Left ventricle myocardium inferior (tissue), 1 donor: Measurements from ENCODE around the gene SPTBN4. TPM values are rescaled to one million over a fixed set of nuclear protein-coding genes. Genes with fewer than 3 reads are reported as not detected.
"Not testable (repeated sequence)": the region's sequence is repeated elsewhere in the genome, so short reads cannot be mapped to it uniquely, and the experiment has no call there.

Source experiments
- DNase-seq: peaks from one replicate; pipeline ENCODE4 v3.0.0-alpha.2; 2020
- H3K27ac ChIP-seq: fragments of 200-600 bp; replicated peaks from 2 replicates; pipeline ENCODE4 v1.8.0; 2021
- H3K27me3 ChIP-seq: fragments of 200-600 bp; 2 replicates; pipeline ENCODE4 v1.8.0; 2021; ENCODE audit warnings: low read depth
- H3K36me3 ChIP-seq: fragments of 200-600 bp; 2 replicates; pipeline ENCODE4 v1.8.0; 2021
- H3K4me1 ChIP-seq: fragments of 200-600 bp; 2 replicates; pipeline ENCODE4 v1.8.0; 2021
- H3K4me3 ChIP-seq: fragments of 200-600 bp; 2 replicates; pipeline ENCODE4 v1.8.0; 2021; ENCODE audit warnings: mild to moderate bottlenecking, moderate library complexity
- H3K9me3 ChIP-seq: fragments of 200-600 bp; replicated peaks from 2 replicates; pipeline ENCODE4 v1.8.0; 2021
- CTCF ChIP-seq: fragments of 200-600 bp; IDR thresholded peaks from 2 replicates; pipeline ENCODE4 v1.8.0; 2021; ENCODE audit warnings: antibody characterized with exemption, mild to moderate bottlenecking, borderline replicate concordance
- intact Hi-C: fragments of 100-400 bp; cut with micrococcal nuclease; formaldehyde crosslinking; loops from one replicate; pipeline ENCODE4 v1.11.0; 2022
- total RNA-seq: library from RNA; stranded (reverse); fragmentation: NEBNext Ultra II Directional; extraction: Animal tissue kit (Norgen Biotek cat#: 25700); gene quantifications from one replicate; pipeline ENCODE4 v1.2.1, GENCODE V29; 2021
- donor health status: DM: no; HTN: yes; CAD: no; lungs with severe emphysema.

SPTBN4 gene
- total RNA-seq, 1 donor from 2014 or later, result 6.1 TPM

DNA sequence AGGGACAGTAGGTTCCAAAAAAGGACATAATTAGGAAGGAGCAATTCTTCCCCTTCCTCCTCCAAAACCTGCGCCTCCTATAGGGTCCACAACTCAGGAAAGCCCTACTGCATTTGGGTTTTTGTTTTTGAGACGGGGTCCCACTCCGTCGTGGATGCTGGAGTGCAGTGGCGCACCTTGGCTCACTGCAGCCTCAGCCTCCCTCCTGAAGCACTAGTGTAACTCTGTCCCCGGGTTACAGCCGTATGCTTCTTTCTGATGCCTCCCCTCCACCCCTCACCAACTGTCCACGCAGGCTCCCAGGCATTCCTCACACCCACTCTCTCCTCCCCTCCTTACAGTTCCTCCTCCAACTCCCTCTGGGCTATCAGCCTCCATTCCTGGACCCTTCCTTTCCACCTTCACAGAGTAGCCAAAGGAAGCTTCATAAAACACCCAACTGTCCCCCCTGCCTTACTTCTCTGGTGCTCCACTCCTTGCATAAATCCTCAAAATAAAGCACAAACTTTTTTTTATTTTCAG, 20.5 kb upstream of the SPTBN4 start:
- TF ChIP-seq CTCF, result no peak
- Histone ChIP-seq H3K27me3 (no peaks in the 10 kb centered on the region), H3K4me3 (no peak overlapping the region), H3K4me1 (peaks cover 31% of the 10 kb centered on the region), H3K9me3 (no peaks in the 10 kb centered on the region), H3K36me3 (peaks cover 46% of the 10 kb centered on the region), H3K27ac (no peak overlapping the region)
- DNase-seq, result no peak
- intact Hi-C loops, result no loop called here

DNA sequence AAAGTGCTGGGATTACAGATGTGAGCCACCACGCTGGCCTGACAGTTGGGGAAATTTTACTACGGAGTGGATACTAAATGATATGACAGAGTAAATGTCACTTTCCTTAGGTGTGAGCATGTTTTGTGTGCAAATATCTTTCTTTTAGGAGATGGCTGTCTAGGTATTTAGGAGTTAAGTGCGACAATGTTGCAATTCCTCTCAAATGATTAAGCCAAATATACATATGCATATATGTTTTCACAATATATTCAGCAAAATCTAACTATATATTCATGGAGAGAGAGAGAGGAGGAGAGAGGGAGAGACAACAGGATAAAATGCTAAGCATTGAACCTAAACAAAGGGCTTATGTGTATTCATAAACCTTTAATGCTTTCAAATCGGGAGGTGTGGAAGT, 17.3 kb upstream of the SPTBN4 start:
- intact Hi-C loops, result no loop called here
- Histone ChIP-seq H3K9me3 (no peaks in the 10 kb centered on the region), H3K4me3 (no peak overlapping the region), H3K4me1 (peaks cover 6% of the 10 kb centered on the region), H3K36me3 (peaks cover 39% of the 10 kb centered on the region), H3K27me3 (no peaks in the 10 kb centered on the region), H3K27ac (no peak overlapping the region)
- TF ChIP-seq CTCF, result no peak
- DNase-seq, result no peak

DNA sequence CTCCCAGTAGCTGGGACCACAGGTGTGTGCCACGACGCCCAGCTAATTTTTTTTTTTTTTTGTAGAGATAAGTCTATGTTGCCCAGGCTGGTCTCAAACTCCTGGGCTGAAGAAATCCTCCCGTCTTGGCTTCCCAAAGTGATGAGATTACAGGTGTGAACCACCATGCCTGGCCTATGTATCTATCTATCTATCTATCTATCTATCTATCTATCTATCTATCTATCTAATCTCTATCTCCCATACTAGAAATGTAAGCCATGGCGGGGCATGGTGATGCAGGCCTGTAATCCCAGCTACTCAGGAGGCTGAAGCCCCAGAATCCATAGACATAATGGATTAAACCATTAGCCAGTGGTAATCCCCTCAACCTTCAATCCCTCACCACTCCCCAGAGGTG, 16.1 kb upstream of the SPTBN4 start:
- Histone ChIP-seq H3K4me3 (no peak overlapping the region), H3K4me1 (no peaks in the 10 kb centered on the region), H3K27me3 (no peaks in the 10 kb centered on the region), H3K27ac (no peak overlapping the region), H3K36me3 (peaks cover 47% of the 10 kb centered on the region), H3K9me3 (no peaks in the 10 kb centered on the region)
- TF ChIP-seq CTCF, result no peak
- DNase-seq, result no peak
- intact Hi-C loops, result no loop called here

- Histone ChIP-seq H3K27me3 (no peaks in the 10 kb centered on the region), H3K4me1 (no peaks in the 10 kb centered on the region), H3K27ac (no peak overlapping the region), H3K9me3 (no peaks in the 10 kb centered on the region), H3K36me3 (peaks cover 50% of the 10 kb centered on the region), H3K4me3 (no peak overlapping the region)
- no peak for TF ChIP-seq CTCF
- DNase-seq, result no peak
- intact Hi-C loops, result no loop called here
Observed at GRCh38 chr19:40452016-40452415, 14.8 kb upstream of the SPTBN4 start.

- no peak overlapping the region for H3K27ac ChIP-seq
- H3K36me3 ChIP-seq, result peaks cover 44% of the 10 kb centered on the region
Observed at GRCh38 chr19:40453151-40453735, 13.6 kb upstream of the SPTBN4 start.

GRCh38 chr19:40453943-40454342, 12.9 kb upstream of the SPTBN4 start:
- H3K27me3 ChIP-seq, H3K27ac ChIP-seq, intact Hi-C loops, DNase-seq, H3K9me3 ChIP-seq, H3K4me1 ChIP-seq, H3K4me3 ChIP-seq: not testable (repeated sequence)
- H3K36me3 ChIP-seq, result peaks cover 37% of the 10 kb centered on the region

More at GRCh38 chr19:40453151-40453735, 13.6 kb upstream of the SPTBN4 start:
- H3K4me3 ChIP-seq, result no peak overlapping the region
- intact Hi-C loops, result no loop called here
- no peak for DNase-seq
- H3K9me3 ChIP-seq, result no peaks in the 10 kb centered on the region
- H3K4me1 ChIP-seq, result no peaks in the 10 kb centered on the region
- H3K27me3 ChIP-seq, result no peaks in the 10 kb centered on the region
- no peak for TF ChIP-seq CTCF
